ENCODE measurements around the gene PDZD7.

Gene PDZD7

DNA sequence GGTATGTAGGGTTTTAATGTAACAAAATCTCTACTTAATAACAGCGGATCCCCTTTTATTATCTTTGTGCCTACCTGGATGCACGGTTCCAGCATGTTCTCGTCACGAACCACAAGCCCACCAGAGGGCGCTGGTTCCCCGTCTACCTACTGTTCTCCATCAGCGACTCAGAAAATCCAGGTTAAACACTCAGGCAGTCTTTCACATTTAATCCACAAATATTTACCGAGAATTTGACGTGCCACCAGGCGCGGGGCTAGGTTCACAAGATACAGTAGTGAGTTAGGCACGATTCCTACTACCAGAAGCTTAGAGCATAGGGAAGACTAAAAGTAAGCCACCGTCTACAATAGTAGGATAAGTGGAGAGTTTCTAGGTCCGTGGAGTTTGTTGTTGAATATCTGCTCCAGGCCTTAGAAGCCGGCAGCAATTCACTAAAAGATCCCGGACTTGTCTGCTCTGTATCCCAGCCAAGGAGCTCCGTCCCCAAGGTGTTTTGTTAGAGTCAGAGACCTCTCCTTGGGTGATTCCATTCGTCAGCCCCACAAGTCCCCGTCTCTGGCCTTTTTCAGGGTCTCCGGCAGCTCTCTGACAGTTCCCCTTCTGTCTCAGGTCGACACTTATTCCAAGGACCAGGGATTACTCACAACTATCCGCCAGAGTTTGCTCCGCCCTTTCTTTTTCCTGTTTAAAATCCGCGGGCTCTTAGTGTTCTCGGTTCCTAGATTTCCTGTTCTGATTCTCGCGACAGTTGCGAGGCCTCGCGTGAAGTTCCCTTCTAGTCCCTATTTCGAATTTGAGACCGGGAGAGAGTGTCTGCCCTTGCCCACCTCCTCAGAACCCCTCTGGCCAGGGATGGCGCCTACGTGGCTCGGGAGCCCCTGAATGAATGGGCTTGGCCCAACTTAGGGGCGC lies 29.4 kb upstream of the PDZD7 start:
- DNase-seq (ENCODE audit: low read depth) = peak; percentile 98
- no peaks in the 10 kb centered on the region for H3K27me3 ChIP-seq (replicated peaks; ENCODE audit: control insufficient read depth, insufficient read depth, low read length)
- peak overlapping the region; percentile 96 for H3K9ac ChIP-seq (ENCODE audit: low read length)
- H3K9me3 ChIP-seq (ENCODE audit: control insufficient read depth, low read length) = no peaks in the 10 kb centered on the region
- H3K4me3 ChIP-seq (ENCODE audit: low read length) = peak overlapping the region; percentile 94
- H3K36me3 ChIP-seq (ENCODE audit: control insufficient read depth, insufficient read depth, low read length, severe bottlenecking) = no peaks in the 10 kb centered on the region
- peaks cover 37% of the 10 kb centered on the region for H3K4me1 ChIP-seq (ENCODE audit: control insufficient read depth, insufficient read depth, low read length)

DNA sequence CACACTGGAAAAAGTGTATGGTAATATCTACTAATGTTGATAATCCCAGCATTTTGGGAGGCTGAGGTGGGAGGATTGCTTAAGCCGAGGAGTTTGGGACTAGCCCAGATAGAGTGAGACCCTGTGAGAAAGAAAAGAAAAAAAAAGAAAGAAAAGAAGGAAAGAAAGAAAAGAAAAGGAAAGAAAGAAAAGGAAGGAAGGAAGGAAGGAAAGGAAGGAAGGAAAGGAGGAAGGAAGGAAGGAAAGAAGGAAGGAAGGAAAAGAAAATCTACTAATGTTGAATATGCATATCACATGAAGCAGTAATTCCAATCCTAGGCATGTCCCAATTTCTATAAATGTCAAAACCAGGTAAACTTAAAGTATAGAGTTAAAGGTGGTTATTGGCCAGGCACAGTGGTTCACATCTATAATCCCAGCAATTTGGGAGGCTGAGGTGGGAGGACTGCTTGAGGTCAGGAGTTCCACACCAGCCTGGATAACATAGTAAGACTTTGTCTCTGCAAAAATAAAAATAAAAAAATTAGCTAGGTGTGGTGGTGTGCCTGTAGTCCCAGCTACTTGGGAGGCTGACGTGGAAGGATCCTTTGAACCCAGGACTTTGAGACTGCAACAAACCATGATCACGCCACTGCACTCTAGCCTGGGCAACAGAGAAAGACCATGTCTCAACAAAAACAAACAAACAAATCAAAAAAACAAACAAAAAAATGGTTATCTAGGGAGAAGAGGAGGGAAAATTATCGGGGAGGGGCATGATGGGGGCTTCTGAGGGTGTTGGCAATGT lies 25.6 kb upstream of the PDZD7 start:
- no peaks in the 10 kb centered on the region for H3K27me3 ChIP-seq (replicated peaks; ENCODE audit: control insufficient read depth, insufficient read depth, low read length)
- no peak overlapping the region for H3K4me3 ChIP-seq (ENCODE audit: low read length)
- H3K36me3 ChIP-seq (ENCODE audit: control insufficient read depth, insufficient read depth, low read length, severe bottlenecking) = no peaks in the 10 kb centered on the region
- DNase-seq (ENCODE audit: low read depth) = no peak
- H3K4me1 ChIP-seq (ENCODE audit: control insufficient read depth, insufficient read depth, low read length) = peaks cover 36% of the 10 kb centered on the region
- H3K9me3 ChIP-seq (ENCODE audit: control insufficient read depth, low read length) = no peaks in the 10 kb centered on the region
- no peak overlapping the region for H3K9ac ChIP-seq (ENCODE audit: low read length)

DNA sequence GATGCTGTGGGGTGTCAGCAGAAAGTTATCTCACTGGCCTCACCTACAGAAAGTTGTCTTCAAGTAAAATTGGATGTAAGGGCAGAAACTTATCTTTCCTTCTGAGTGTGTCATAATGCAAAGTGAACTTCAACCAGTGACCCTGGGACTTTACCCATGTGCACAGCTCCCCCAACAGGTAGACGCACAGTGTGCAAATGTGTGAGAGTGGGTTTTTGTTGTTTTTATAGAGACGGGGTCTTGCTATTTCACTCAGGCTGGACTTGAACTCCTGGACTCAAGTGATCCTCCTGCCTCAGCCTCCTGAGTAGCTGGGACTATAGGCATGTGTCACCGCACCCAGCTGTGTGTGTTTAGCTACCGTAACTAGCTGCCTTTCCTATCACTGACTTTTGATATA lies 24.5 kb upstream of the PDZD7 start:
- Histone ChIP-seq H3K4me3 (ENCODE audit: low read length) (no peak overlapping the region), H3K27me3 (replicated peaks; ENCODE audit: control insufficient read depth, insufficient read depth, low read length) (no peaks in the 10 kb centered on the region), H3K9ac (ENCODE audit: low read length) (no peak overlapping the region), H3K4me1 (ENCODE audit: control insufficient read depth, insufficient read depth, low read length) (peaks cover 36% of the 10 kb centered on the region), H3K9me3 (ENCODE audit: control insufficient read depth, low read length) (no peaks in the 10 kb centered on the region), H3K36me3 (ENCODE audit: control insufficient read depth, insufficient read depth, low read length, severe bottlenecking) (no peaks in the 10 kb centered on the region)
- no peak for DNase-seq (ENCODE audit: low read depth)

DNA sequence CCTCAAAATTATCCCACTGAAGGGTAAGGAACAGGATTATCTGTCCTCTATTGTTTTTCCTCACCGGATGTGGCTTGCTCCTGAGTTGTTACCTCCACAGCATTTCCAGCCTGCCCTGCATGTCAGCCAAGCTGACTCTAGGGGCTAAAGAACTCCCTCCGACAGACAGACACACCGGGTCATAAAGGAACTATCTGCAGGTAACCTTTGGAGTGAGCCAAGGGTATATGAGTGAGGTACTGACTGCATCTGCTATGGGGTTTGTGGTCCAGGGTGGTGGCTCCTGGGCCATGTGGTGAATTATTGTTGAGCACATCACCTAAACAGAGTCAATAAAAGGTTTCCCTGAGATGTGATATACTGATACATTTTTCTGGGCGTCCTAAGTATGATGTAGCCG lies 23.9 kb upstream of the PDZD7 start:
- Histone ChIP-seq H3K4me1 (ENCODE audit: control insufficient read depth, insufficient read depth, low read length) (peaks cover 34% of the 10 kb centered on the region), H3K27me3 (replicated peaks; ENCODE audit: control insufficient read depth, insufficient read depth, low read length) (no peaks in the 10 kb centered on the region), H3K4me3 (ENCODE audit: low read length) (no peak overlapping the region), H3K36me3 (ENCODE audit: control insufficient read depth, insufficient read depth, low read length, severe bottlenecking) (no peaks in the 10 kb centered on the region), H3K9me3 (ENCODE audit: control insufficient read depth, low read length) (no peaks in the 10 kb centered on the region), H3K9ac (ENCODE audit: low read length) (no peak overlapping the region)
- no peak for DNase-seq (ENCODE audit: low read depth)

DNA sequence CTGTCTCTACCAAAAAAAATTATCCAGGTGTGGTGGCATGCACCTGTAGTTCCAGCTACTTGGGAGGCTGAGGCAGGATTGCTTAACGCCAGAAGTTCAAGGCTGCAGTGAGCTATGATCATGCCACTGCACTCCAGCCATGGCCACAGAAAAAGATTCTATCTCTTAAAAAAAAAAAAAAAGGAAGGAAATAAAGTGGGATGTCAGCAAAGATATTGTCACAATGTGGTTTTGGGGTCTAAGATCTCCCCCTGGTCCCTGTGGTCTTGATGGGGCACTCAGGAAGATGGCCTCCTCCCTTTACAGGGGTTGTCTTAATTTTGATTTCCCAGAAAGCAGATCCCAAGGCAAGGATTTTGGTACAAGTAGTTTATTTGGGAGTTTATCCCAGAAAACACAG lies 23.4 kb upstream of the PDZD7 start:
- no peak overlapping the region for H3K9ac ChIP-seq (ENCODE audit: low read length)
- peaks cover 31% of the 10 kb centered on the region for H3K4me1 ChIP-seq (ENCODE audit: control insufficient read depth, insufficient read depth, low read length)
- peaks cover 2% of the 10 kb centered on the region for H3K27me3 ChIP-seq (replicated peaks; ENCODE audit: control insufficient read depth, insufficient read depth, low read length)
- no peak overlapping the region for H3K4me3 ChIP-seq (ENCODE audit: low read length)
- H3K36me3 ChIP-seq (ENCODE audit: control insufficient read depth, insufficient read depth, low read length, severe bottlenecking) = no peaks in the 10 kb centered on the region
- no peaks in the 10 kb centered on the region for H3K9me3 ChIP-seq (ENCODE audit: control insufficient read depth, low read length)
- no peak for DNase-seq (ENCODE audit: low read depth)

DNA sequence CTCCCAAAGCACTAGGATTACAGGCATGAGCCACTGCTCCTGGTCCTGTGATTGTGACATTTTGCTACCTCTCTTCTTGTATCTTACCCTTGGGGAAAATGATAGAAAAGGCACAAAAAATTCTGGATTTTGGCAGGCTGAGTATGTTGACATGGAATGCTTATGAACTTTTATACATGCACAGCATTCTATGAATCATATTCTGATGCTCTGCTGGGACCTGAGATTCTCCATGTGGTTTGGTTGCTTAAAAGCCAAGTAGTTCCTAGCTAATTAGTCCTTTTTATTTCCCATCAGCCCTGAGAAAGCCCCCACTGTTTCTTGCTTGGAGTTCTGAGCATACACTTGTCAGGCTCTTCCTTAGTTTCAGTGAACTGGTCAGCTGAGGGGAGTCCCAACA lies 22.6 kb upstream of the PDZD7 start:
- no peaks in the 10 kb centered on the region for H3K36me3 ChIP-seq (ENCODE audit: control insufficient read depth, insufficient read depth, low read length, severe bottlenecking)
- no peak overlapping the region for H3K9ac ChIP-seq (ENCODE audit: low read length)
- peak; percentile 61 for DNase-seq (ENCODE audit: low read depth)
- H3K4me3 ChIP-seq (ENCODE audit: low read length) = no peak overlapping the region
- H3K9me3 ChIP-seq (ENCODE audit: control insufficient read depth, low read length) = no peaks in the 10 kb centered on the region
- H3K27me3 ChIP-seq (replicated peaks; ENCODE audit: control insufficient read depth, insufficient read depth, low read length) = peaks cover 10% of the 10 kb centered on the region
- peaks cover 31% of the 10 kb centered on the region for H3K4me1 ChIP-seq (ENCODE audit: control insufficient read depth, insufficient read depth, low read length)

DNA sequence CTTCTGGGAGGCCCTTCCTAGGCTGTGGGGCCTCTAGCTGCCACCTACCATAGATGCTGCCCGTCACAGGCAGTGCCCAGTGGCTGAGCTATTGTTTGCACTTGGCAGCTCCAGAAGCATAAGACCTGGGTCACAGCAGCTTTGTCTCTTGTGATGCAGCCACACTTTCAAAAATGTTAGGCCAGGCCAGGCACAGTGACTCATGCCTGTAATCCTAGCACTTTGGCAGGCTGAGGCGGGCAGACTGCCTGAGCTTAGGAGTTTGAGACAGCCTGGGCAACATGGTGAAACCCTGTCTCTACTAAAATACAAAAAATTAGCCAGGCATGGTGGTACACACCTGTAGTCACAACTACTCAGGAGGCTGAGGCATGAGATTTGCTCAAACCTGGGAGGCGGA lies 21.4 kb upstream of the PDZD7 start:
- peak; percentile 87 for DNase-seq (ENCODE audit: low read depth)
- H3K9me3 ChIP-seq (ENCODE audit: control insufficient read depth, low read length) = no peaks in the 10 kb centered on the region
- peaks cover 22% of the 10 kb centered on the region for H3K27me3 ChIP-seq (replicated peaks; ENCODE audit: control insufficient read depth, insufficient read depth, low read length)
- H3K9ac ChIP-seq (ENCODE audit: low read length) = peak overlapping the region; percentile 53
- H3K36me3 ChIP-seq (ENCODE audit: control insufficient read depth, insufficient read depth, low read length, severe bottlenecking) = no peaks in the 10 kb centered on the region
- peaks cover 31% of the 10 kb centered on the region for H3K4me1 ChIP-seq (ENCODE audit: control insufficient read depth, insufficient read depth, low read length)
- H3K4me3 ChIP-seq (ENCODE audit: low read length) = no peak overlapping the region

DNA sequence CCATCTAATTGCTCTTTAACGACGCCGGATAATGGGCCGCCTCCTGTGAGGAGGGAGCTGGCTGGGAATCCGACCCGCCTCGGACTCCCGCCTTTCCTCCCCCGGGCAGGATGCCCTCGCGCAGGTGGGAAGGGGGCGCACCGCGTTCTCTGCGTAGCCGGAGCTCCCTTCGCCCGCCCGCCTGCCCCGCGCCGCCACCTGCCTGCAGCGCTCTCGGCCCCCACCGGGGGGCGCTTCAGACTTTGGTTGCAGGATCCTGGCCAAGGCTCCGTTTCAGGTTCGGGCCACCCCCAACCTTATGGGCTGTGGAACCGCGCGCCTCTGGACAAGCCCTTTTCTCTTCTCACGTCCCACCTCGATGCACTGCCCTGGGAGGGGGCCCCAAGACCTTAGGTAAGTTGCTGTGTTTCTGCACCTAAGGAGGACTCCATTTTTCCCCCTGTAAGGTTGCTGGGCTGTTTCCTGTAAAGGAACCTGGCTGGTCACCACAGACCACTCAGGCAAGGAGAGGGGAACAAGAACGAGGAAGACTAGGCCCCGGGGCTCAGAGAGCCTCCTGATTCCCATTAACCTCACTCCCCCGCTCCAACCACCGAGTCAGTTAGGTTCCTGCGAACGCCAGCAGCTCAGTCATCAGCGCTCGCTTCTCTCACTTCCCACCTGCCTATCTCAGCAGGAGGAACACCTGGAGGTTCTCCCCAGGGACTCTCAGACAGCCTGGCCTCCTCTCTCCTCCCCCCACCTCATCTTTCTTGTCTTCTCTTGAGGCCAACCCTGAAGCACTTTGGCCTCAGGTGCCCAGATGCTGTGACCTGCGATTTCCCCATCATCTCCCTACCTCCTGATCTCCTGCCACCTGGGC lies 19.5 kb upstream of the PDZD7 start:
- H3K9me3 ChIP-seq (ENCODE audit: control insufficient read depth, low read length) = no peaks in the 10 kb centered on the region
- no peak overlapping the region for H3K9ac ChIP-seq (ENCODE audit: low read length)
- no peak overlapping the region for H3K4me3 ChIP-seq (ENCODE audit: low read length)
- peak; percentile 82 for DNase-seq (ENCODE audit: low read depth)
- H3K27me3 ChIP-seq (replicated peaks; ENCODE audit: control insufficient read depth, insufficient read depth, low read length) = peaks cover 27% of the 10 kb centered on the region
- H3K36me3 ChIP-seq (ENCODE audit: control insufficient read depth, insufficient read depth, low read length, severe bottlenecking) = no peaks in the 10 kb centered on the region
- peaks cover 31% of the 10 kb centered on the region for H3K4me1 ChIP-seq (ENCODE audit: control insufficient read depth, insufficient read depth, low read length)

DNA sequence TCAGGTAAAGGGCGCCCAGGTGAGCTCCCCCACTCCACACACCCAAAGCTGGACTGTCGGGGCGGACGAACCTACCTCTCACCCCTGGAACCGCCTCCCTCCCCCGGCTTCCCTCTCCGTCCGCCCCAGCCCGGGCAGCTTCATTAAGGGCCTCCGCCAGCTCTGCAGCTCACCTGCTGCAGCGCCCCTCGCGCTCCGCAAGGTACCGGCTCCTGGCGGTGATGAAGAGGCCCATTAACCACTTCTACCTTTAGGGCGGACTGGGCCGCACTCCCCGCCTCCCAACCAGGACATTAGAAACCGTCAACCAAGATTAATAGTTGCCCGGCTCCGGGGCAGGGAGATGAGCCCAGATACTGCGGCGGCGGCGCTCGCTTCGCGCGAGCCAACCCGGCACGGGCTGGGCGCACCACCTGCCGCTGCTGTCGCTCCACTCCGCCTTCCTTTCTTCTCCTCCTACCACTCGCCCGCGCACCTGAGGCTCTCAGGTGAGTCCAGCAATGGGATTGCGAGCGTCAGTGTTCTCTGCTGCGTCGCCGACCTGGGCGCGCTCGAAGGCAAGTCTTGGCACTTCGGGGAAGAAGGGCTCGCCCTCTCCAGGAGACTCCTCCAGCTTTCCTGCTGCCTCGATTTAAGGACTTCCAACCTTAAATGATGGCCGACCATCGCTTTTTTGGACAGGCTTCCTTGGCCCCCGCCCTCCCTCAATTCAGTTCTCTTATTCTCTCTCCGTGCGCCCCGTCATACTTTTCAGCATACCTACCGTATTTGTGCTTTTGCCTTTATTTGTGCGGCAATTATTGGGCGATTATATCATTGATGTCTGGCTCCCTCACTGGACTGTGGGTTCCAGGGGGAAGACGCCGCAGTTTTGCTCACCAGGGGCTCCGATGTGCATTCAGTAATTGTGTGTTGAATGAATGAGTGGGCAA lies 17.3 kb upstream of the PDZD7 start:
- H3K4me3 ChIP-seq (ENCODE audit: low read length) = no peak overlapping the region
- no peak for DNase-seq (ENCODE audit: low read depth)

DNA sequence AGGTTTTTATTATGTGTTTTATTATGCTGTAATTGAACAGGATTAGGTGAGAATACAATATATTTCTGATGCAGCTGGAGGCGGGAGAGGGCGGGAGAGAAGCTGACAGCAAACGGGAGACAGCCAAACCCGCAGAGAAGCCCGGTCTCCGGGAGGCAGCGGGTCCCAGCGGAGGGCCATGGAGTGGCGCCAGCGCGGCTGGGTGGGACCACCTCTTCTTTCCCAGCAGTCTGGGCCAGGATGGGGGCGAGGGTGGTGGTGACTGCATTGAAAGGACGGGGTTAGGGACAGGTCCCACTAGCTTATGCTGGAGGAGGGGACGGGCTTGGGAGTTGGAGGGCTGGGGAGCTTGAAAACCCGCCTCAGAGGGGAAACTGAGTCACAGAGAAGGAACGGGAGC lies 16.3 kb upstream of the PDZD7 start:
- no peak for DNase-seq (ENCODE audit: low read depth)
- Histone ChIP-seq H3K4me3 (ENCODE audit: low read length) (no peak overlapping the region), H3K36me3 (ENCODE audit: control insufficient read depth, insufficient read depth, low read length, severe bottlenecking) (no peaks in the 10 kb centered on the region), H3K4me1 (ENCODE audit: control insufficient read depth, insufficient read depth, low read length) (peaks cover 24% of the 10 kb centered on the region), H3K27me3 (replicated peaks; ENCODE audit: control insufficient read depth, insufficient read depth, low read length) (peaks cover 27% of the 10 kb centered on the region), H3K9me3 (ENCODE audit: control insufficient read depth, low read length) (no peaks in the 10 kb centered on the region), H3K9ac (ENCODE audit: low read length) (no peak overlapping the region)

More for the DNA sequence above, 17.3 kb upstream of the PDZD7 start:
- no peaks in the 10 kb centered on the region for H3K9me3 ChIP-seq (ENCODE audit: control insufficient read depth, low read length)
- peaks cover 29% of the 10 kb centered on the region for H3K4me1 ChIP-seq (ENCODE audit: control insufficient read depth, insufficient read depth, low read length)
- no peak overlapping the region for H3K9ac ChIP-seq (ENCODE audit: low read length)
- no peaks in the 10 kb centered on the region for H3K36me3 ChIP-seq (ENCODE audit: control insufficient read depth, insufficient read depth, low read length, severe bottlenecking)
- H3K27me3 ChIP-seq (replicated peaks; ENCODE audit: control insufficient read depth, insufficient read depth, low read length) = peaks cover 27% of the 10 kb centered on the region

All from adipocyte (in vitro differentiated cells).